ENCODE measurements around the gene RHOJ.

RHOJ gene

GRCh38 chr14:63205866-63206265 lies 1.6 kb downstream of the RHOJ start:
- no peaks in the 10 kb centered on the region for H3K27me3 ChIP-seq (ENCODE audit: control insufficient read depth, insufficient read depth, low read length)
- no peaks in the 10 kb centered on the region for H3K9me3 ChIP-seq (ENCODE audit: control insufficient read depth, insufficient read depth, low read depth, low read length)
- H3K9ac ChIP-seq (ENCODE audit: low read length), result no peak overlapping the region
- peaks cover 12% of the 10 kb centered on the region for H3K4me1 ChIP-seq (ENCODE audit: control insufficient read depth, insufficient read depth, low read length)
- no peak overlapping the region for H3K4me3 ChIP-seq (ENCODE audit: low read depth, low read length)
- H3K36me3 ChIP-seq (ENCODE audit: control insufficient read depth, insufficient read depth, low read length), result no peaks in the 10 kb centered on the region
- H3K27ac ChIP-seq (ENCODE audit: low read depth, low read length), result no peak overlapping the region

GRCh38 chr14:63209160-63209559 lies 4.9 kb downstream of the RHOJ start:
- H3K9ac ChIP-seq (ENCODE audit: low read length), result no peak overlapping the region
- no peaks in the 10 kb centered on the region for H3K36me3 ChIP-seq (ENCODE audit: control insufficient read depth, insufficient read depth, low read length)
- H3K9me3 ChIP-seq (ENCODE audit: control insufficient read depth, insufficient read depth, low read depth, low read length), result no peaks in the 10 kb centered on the region
- no peak overlapping the region for H3K4me3 ChIP-seq (ENCODE audit: low read depth, low read length)
- H3K27me3 ChIP-seq (ENCODE audit: control insufficient read depth, insufficient read depth, low read length), result no peaks in the 10 kb centered on the region
- peaks cover 10% of the 10 kb centered on the region for H3K4me1 ChIP-seq (ENCODE audit: control insufficient read depth, insufficient read depth, low read length)
- H3K27ac ChIP-seq (ENCODE audit: low read depth, low read length), result no peak overlapping the region

- Histone ChIP-seq H3K9ac (ENCODE audit: low read length) (no peak overlapping the region), H3K27ac (ENCODE audit: low read depth, low read length) (no peak overlapping the region), H3K4me1 (ENCODE audit: control insufficient read depth, insufficient read depth, low read length) (no peaks in the 10 kb centered on the region), H3K36me3 (ENCODE audit: control insufficient read depth, insufficient read depth, low read length) (no peaks in the 10 kb centered on the region), H3K4me3 (ENCODE audit: low read depth, low read length) (no peak overlapping the region), H3K9me3 (ENCODE audit: control insufficient read depth, insufficient read depth, low read depth, low read length) (no peaks in the 10 kb centered on the region), H3K27me3 (ENCODE audit: control insufficient read depth, insufficient read depth, low read length) (no peaks in the 10 kb centered on the region)
Observed at GRCh38 chr14:63210812-63211211, 6.6 kb downstream of the RHOJ start.

- Histone ChIP-seq H3K9ac (ENCODE audit: low read length) (no peak overlapping the region), H3K9me3 (ENCODE audit: control insufficient read depth, insufficient read depth, low read depth, low read length) (no peaks in the 10 kb centered on the region), H3K27me3 (ENCODE audit: control insufficient read depth, insufficient read depth, low read length) (no peaks in the 10 kb centered on the region), H3K27ac (ENCODE audit: low read depth, low read length) (no peak overlapping the region), H3K36me3 (ENCODE audit: control insufficient read depth, insufficient read depth, low read length) (no peaks in the 10 kb centered on the region), H3K4me3 (ENCODE audit: low read depth, low read length) (no peak overlapping the region), H3K4me1 (ENCODE audit: control insufficient read depth, insufficient read depth, low read length) (no peaks in the 10 kb centered on the region)
Observed at GRCh38 chr14:63212209-63212608, 8.0 kb downstream of the RHOJ start.

- Histone ChIP-seq H3K9me3 (ENCODE audit: control insufficient read depth, insufficient read depth, low read depth, low read length) (no peaks in the 10 kb centered on the region), H3K9ac (ENCODE audit: low read length) (no peak overlapping the region), H3K4me1 (ENCODE audit: control insufficient read depth, insufficient read depth, low read length) (no peaks in the 10 kb centered on the region), H3K27me3 (ENCODE audit: control insufficient read depth, insufficient read depth, low read length) (no peaks in the 10 kb centered on the region), H3K36me3 (ENCODE audit: control insufficient read depth, insufficient read depth, low read length) (no peaks in the 10 kb centered on the region), H3K4me3 (ENCODE audit: low read depth, low read length) (no peak overlapping the region), H3K27ac (ENCODE audit: low read depth, low read length) (no peak overlapping the region)
Observed at GRCh38 chr14:63212776-63213500, 8.7 kb downstream of the RHOJ start.

- Histone ChIP-seq H3K9ac (ENCODE audit: low read length) (no peak overlapping the region), H3K9me3 (ENCODE audit: control insufficient read depth, insufficient read depth, low read depth, low read length) (no peaks in the 10 kb centered on the region), H3K36me3 (ENCODE audit: control insufficient read depth, insufficient read depth, low read length) (no peaks in the 10 kb centered on the region), H3K27ac (ENCODE audit: low read depth, low read length) (no peak overlapping the region), H3K4me1 (ENCODE audit: control insufficient read depth, insufficient read depth, low read length) (no peaks in the 10 kb centered on the region), H3K27me3 (ENCODE audit: control insufficient read depth, insufficient read depth, low read length) (no peaks in the 10 kb centered on the region), H3K4me3 (ENCODE audit: low read depth, low read length) (no peak overlapping the region)
Observed at GRCh38 chr14:63214417-63215196, 10.4 kb downstream of the RHOJ start.

- H3K4me1 ChIP-seq (ENCODE audit: control insufficient read depth, insufficient read depth, low read length), result no peaks in the 10 kb centered on the region
- no peak overlapping the region for H3K9ac ChIP-seq (ENCODE audit: low read length)
- no peaks in the 10 kb centered on the region for H3K9me3 ChIP-seq (ENCODE audit: control insufficient read depth, insufficient read depth, low read depth, low read length)
- no peak overlapping the region for H3K4me3 ChIP-seq (ENCODE audit: low read depth, low read length)
- no peaks in the 10 kb centered on the region for H3K36me3 ChIP-seq (ENCODE audit: control insufficient read depth, insufficient read depth, low read length)
- no peak overlapping the region for H3K27ac ChIP-seq (ENCODE audit: low read depth, low read length)
- H3K27me3 ChIP-seq (ENCODE audit: control insufficient read depth, insufficient read depth, low read length), result no peaks in the 10 kb centered on the region
Observed at GRCh38 chr14:63220526-63220925, 16.3 kb downstream of the RHOJ start.

GRCh38 chr14:63223596-63223995 lies 19.4 kb downstream of the RHOJ start:
- H3K4me1 ChIP-seq (ENCODE audit: control insufficient read depth, insufficient read depth, low read length), result no peaks in the 10 kb centered on the region
- H3K9me3 ChIP-seq (ENCODE audit: control insufficient read depth, insufficient read depth, low read depth, low read length), result no peaks in the 10 kb centered on the region
- H3K36me3 ChIP-seq (ENCODE audit: control insufficient read depth, insufficient read depth, low read length), result no peaks in the 10 kb centered on the region
- no peak overlapping the region for H3K4me3 ChIP-seq (ENCODE audit: low read depth, low read length)
- no peaks in the 10 kb centered on the region for H3K27me3 ChIP-seq (ENCODE audit: control insufficient read depth, insufficient read depth, low read length)
- H3K27ac ChIP-seq (ENCODE audit: low read depth, low read length), result no peak overlapping the region
- H3K9ac ChIP-seq (ENCODE audit: low read length), result no peak overlapping the region

- Histone ChIP-seq H3K4me1 (ENCODE audit: control insufficient read depth, insufficient read depth, low read length) (no peaks in the 10 kb centered on the region), H3K9ac (ENCODE audit: low read length) (no peak overlapping the region), H3K36me3 (ENCODE audit: control insufficient read depth, insufficient read depth, low read length) (no peaks in the 10 kb centered on the region), H3K9me3 (ENCODE audit: control insufficient read depth, insufficient read depth, low read depth, low read length) (no peaks in the 10 kb centered on the region), H3K4me3 (ENCODE audit: low read depth, low read length) (no peak overlapping the region), H3K27me3 (ENCODE audit: control insufficient read depth, insufficient read depth, low read length) (no peaks in the 10 kb centered on the region), H3K27ac (ENCODE audit: low read depth, low read length) (no peak overlapping the region)
Observed at GRCh38 chr14:63224196-63224595, 20.0 kb downstream of the RHOJ start.

- Histone ChIP-seq H3K4me3 (ENCODE audit: low read depth, low read length) (no peak overlapping the region), H3K4me1 (ENCODE audit: control insufficient read depth, insufficient read depth, low read length) (no peaks in the 10 kb centered on the region), H3K27ac (ENCODE audit: low read depth, low read length) (no peak overlapping the region), H3K27me3 (ENCODE audit: control insufficient read depth, insufficient read depth, low read length) (no peaks in the 10 kb centered on the region), H3K36me3 (ENCODE audit: control insufficient read depth, insufficient read depth, low read length) (no peaks in the 10 kb centered on the region), H3K9ac (ENCODE audit: low read length) (no peak overlapping the region), H3K9me3 (ENCODE audit: control insufficient read depth, insufficient read depth, low read depth, low read length) (no peaks in the 10 kb centered on the region)
Observed at GRCh38 chr14:63228217-63228616, 24.0 kb downstream of the RHOJ start.

- H3K36me3 ChIP-seq (ENCODE audit: control insufficient read depth, insufficient read depth, low read length), result no peaks in the 10 kb centered on the region
- no peak overlapping the region for H3K4me3 ChIP-seq (ENCODE audit: low read depth, low read length)
- H3K9me3 ChIP-seq (ENCODE audit: control insufficient read depth, insufficient read depth, low read depth, low read length), result no peaks in the 10 kb centered on the region
Observed at GRCh38 chr14:63229330-63230059, 25.3 kb downstream of the RHOJ start.

More at GRCh38 chr14:63229330-63230059, 25.3 kb downstream of the RHOJ start:
- H3K9ac ChIP-seq (ENCODE audit: low read length), result no peak overlapping the region
- no peaks in the 10 kb centered on the region for H3K27me3 ChIP-seq (ENCODE audit: control insufficient read depth, insufficient read depth, low read length)
- no peak overlapping the region for H3K27ac ChIP-seq (ENCODE audit: low read depth, low read length)
- no peaks in the 10 kb centered on the region for H3K4me1 ChIP-seq (ENCODE audit: control insufficient read depth, insufficient read depth, low read length)
